Measurements from ENCODE around the gene APRT. TPM values are rescaled to one million over a fixed set of nuclear protein-coding genes. Genes with fewer than 3 reads are reported as not detected.

APRT gene
- total RNA-seq, 2 experiments from 2014 or later: 153 to 154 TPM

DNA sequence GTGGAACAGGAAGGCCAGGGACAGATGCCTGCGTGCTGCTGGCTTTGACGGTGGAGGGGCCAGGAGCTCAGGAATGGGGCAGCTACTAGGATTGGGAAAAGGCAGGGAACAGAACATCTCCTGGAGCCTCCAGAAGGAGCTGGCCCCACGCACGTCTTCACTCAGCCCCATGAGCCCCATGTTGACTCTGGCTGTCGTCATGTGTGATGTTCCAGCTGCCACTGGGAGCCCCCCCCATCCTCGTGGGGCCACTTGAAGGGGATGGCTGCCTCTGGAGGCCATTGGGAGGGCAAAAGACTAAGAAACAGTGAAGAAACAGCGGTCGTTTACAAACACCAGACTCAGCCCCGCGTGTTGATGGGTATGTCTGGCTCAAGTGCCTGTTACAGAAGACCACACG is 18.5 kb upstream of the APRT start:
- no peaks in the 10 kb centered on the region for H3K9me3 ChIP-seq (ENCODE audit: control insufficient read depth in 1 of 2, insufficient read depth in 1 of 2, low read length in 2 of 2)
- no peaks in the 10 kb centered on the region for H3K4me1 ChIP-seq (ENCODE audit: insufficient read depth, low read length)
- intact Hi-C loops (cut with DNase I, micrococcal nuclease): no loop called here
- H3K27ac ChIP-seq (ENCODE audit: low read depth in 1 of 2, low read length in 2 of 2): no peak overlapping the region
- H3K4me3 ChIP-seq (ENCODE audit: low read length): no peak overlapping the region
- TF ChIP-seq, protein P1, sequence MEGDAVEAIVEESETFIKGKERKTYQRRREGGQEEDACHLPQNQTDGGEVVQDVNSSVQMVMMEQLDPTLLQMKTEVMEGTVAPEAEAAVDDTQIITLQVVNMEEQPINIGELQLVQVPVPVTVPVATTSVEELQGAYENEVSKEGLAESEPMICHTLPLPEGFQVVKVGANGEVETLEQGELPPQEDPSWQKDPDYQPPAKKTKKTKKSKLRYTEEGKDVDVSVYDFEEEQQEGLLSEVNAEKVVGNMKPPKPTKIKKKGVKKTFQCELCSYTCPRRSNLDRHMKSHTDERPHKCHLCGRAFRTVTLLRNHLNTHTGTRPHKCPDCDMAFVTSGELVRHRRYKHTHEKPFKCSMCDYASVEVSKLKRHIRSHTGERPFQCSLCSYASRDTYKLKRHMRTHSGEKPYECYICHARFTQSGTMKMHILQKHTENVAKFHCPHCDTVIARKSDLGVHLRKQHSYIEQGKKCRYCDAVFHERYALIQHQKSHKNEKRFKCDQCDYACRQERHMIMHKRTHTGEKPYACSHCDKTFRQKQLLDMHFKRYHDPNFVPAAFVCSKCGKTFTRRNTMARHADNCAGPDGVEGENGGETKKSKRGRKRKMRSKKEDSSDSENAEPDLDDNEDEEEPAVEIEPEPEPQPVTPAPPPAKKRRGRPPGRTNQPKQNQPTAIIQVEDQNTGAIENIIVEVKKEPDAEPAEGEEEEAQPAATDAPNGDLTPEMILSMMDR (IDR thresholded peaks at IDR 0.05): no peak
- H3K9me3 Mint-ChIP-seq: no peaks in the 10 kb centered on the region
- H3K36me3 Mint-ChIP-seq (ENCODE audit: low read depth): no peaks in the 10 kb centered on the region
- no peak for DNase-seq
- no peaks in the 10 kb centered on the region for H3K27me3 ChIP-seq (ENCODE audit: control insufficient read depth in 1 of 2, insufficient read depth in 2 of 2, low read length in 2 of 2)
- ChIA-PET CTCF (no interaction called here), POLR2A (interaction anchor here (0.6 kb wide), 1 partner anchor 25 kb away, joined by 4 read pairs; no protein-coding TSS in a partner anchor)
- H3K4me1 Mint-ChIP-seq (ENCODE audit: low read depth): no peaks in the 10 kb centered on the region
- no peak for ATAC-seq (ENCODE audit: poor library complexity)
- H3K36me3 ChIP-seq (ENCODE audit: insufficient read depth, low read length): peaks cover 7% of the 10 kb centered on the region
- no peak overlapping the region for H3K27ac Mint-ChIP-seq
- no peak overlapping the region for H3K4me3 Mint-ChIP-seq
- no peaks in the 10 kb centered on the region for H3K27me3 Mint-ChIP-seq

- Histone ChIP-seq H3K27ac (ENCODE audit: low read depth in 1 of 2, low read length in 2 of 2) (no peak overlapping the region), H3K27me3 (ENCODE audit: control insufficient read depth in 1 of 2, insufficient read depth in 2 of 2, low read length in 2 of 2) (no peaks in the 10 kb centered on the region), H3K9me3 (ENCODE audit: control insufficient read depth in 1 of 2, insufficient read depth in 1 of 2, low read length in 2 of 2) (no peaks in the 10 kb centered on the region), H3K4me1 (ENCODE audit: insufficient read depth, low read length) (no peaks in the 10 kb centered on the region), H3K4me3 (ENCODE audit: low read length) (no peak overlapping the region), H3K36me3 (ENCODE audit: insufficient read depth, low read length) (peaks cover 12% of the 10 kb centered on the region)
- intact Hi-C loops (cut with DNase I, micrococcal nuclease): no loop called here
- ATAC-seq (ENCODE audit: poor library complexity): no peak
- no peaks in the 10 kb centered on the region for H3K36me3 Mint-ChIP-seq (ENCODE audit: low read depth)
- TF ChIP-seq, protein P1 (IDR thresholded peaks at IDR 0.05): no peak
- POLR2A ChIA-PET: no interaction called here
- H3K4me3 Mint-ChIP-seq: no peak overlapping the region
- H3K27ac Mint-ChIP-seq: no peak overlapping the region
- no peak for DNase-seq
- no peaks in the 10 kb centered on the region for H3K27me3 Mint-ChIP-seq
- CTCF ChIA-PET: no interaction called here
- no peaks in the 10 kb centered on the region for H3K9me3 Mint-ChIP-seq
- no peaks in the 10 kb centered on the region for H3K4me1 Mint-ChIP-seq (ENCODE audit: low read depth)
Observed at GRCh38 chr16:88828711-88829110, 17.0 kb upstream of the APRT start.

DNA sequence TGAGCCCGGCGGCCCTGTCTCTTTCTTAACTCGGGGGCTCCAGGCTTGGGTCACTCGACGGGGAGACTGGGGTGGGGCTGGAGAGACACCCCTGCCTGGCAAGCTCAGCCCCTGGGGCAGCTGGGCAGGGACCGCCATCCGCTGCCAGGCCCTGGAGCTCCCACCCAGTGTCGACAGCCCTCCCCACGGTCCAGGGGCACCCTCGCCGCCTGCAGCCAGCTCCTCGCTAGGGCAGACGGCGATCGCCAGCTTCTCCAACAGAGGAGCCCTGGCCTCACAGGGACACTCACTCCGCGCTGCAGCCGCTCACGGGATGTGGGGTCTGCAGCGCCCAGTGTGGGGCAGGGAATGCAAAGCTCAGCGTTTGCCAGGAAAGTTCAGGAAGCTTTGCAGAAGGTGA is 16.0 kb upstream of the APRT start:
- Mint-ChIP-seq H3K9me3 (no peaks in the 10 kb centered on the region), H3K36me3 (ENCODE audit: low read depth) (peaks cover 5% of the 10 kb centered on the region), H3K27ac (no peak overlapping the region), H3K4me3 (no peak overlapping the region), H3K27me3 (no peaks in the 10 kb centered on the region), H3K4me1 (ENCODE audit: low read depth) (no peaks in the 10 kb centered on the region)
- Histone ChIP-seq H3K9me3 (ENCODE audit: control insufficient read depth in 1 of 2, insufficient read depth in 1 of 2, low read length in 2 of 2) (no peaks in the 10 kb centered on the region), H3K27ac (ENCODE audit: low read depth in 1 of 2, low read length in 2 of 2) (no peak overlapping the region), H3K36me3 (ENCODE audit: insufficient read depth, low read length) (peaks cover 12% of the 10 kb centered on the region), H3K27me3 (ENCODE audit: control insufficient read depth in 1 of 2, insufficient read depth in 2 of 2, low read length in 2 of 2) (no peaks in the 10 kb centered on the region), H3K4me1 (ENCODE audit: insufficient read depth, low read length) (no peaks in the 10 kb centered on the region), H3K4me3 (ENCODE audit: low read length) (no peak overlapping the region)
- ATAC-seq (ENCODE audit: poor library complexity): no peak
- no peak for DNase-seq
- ChIA-PET POLR2A (no interaction called here), CTCF (no interaction called here)
- TF ChIP-seq, protein P1 (IDR thresholded peaks at IDR 0.05): no peak
- intact Hi-C loops (cut with DNase I, micrococcal nuclease): no loop called here
